K562 (cell line): ENCODE results near the gene CEMIP.

Source experiments
- BRCA1 ChIP-seq, 2 experiments: fragments of 450-650 bp in 1 of 2; sonication (generic) in 1 of 2; formaldehyde crosslinking in 1 of 2; IDR thresholded peaks; 2 replicates each; pipeline versions ENCODE4 v1.5.0 to v1.6.1; 2017 to 2020; ENCODE audit warnings: mild to moderate bottlenecking in 1 of 2, missing genetic modification reagents in 1 of 2
- RBM39 ChIP-seq: fragments of 200-400 bp; formaldehyde crosslinking; optimal IDR thresholded peaks from 2 replicates; pipeline ENCODE3; 2018; ENCODE audit warnings: low read depth, low read length
- SETDB1 ChIP-seq: IDR thresholded peaks from one replicate; pipeline ENCODE4 v1.6.1; 2012; ENCODE audit warnings: low read length, control low read depth, inconsistent platforms
- SIN3A ChIP-seq, 2 experiments: fragments of 150-350 bp in 1 of 2; IDR thresholded peaks; 2 replicates each; pipeline ENCODE4 v1.6.1; 2011 to 2016; ENCODE audit warnings: borderline replicate concordance in 2 of 2, low read depth in 2 of 2, low read length in 2 of 2, mild to moderate bottlenecking in 2 of 2, moderate library complexity in 2 of 2; ENCODE audit not compliant: control insufficient read depth in 1 of 2
- TRIM28 ChIP-seq: fragments of 450-650 bp; IDR thresholded peaks from 2 replicates; pipeline ENCODE4 v1.6.1; 2017
- ZSCAN29 ChIP-seq: fragments of 450-650 bp; IDR thresholded peaks from 2 replicates; pipeline ENCODE4 v1.6.1; 2017
- TF ChIP-seq, protein P1 (sequence below): IDR thresholded peaks from 2 replicates; pipeline ENCODE4 v1.6.1; 2011; ENCODE audit not compliant: insufficient read length; ENCODE audit errors: extremely low read depth
- TF ChIP-seq, protein P2 (sequence below), 3 experiments: IDR thresholded peaks in 2 of 3; conservative IDR thresholded peaks in 1 of 3; 2 replicates each; pipeline ENCODE4 v1.5.1; 2011 to 2012; ENCODE audit warnings: low read length in 3 of 3, mild to moderate bottlenecking in 3 of 3, control low read depth in 2 of 3, improper control_type of control experiment in 1 of 3, inconsistent platforms in 1 of 3, low read depth in 1 of 3, mixed read lengths in 1 of 3, moderate library complexity in 1 of 3; ENCODE audit not compliant: insufficient read depth in 2 of 3
- TF ChIP-seq, protein P3 (sequence below): sonication (generic); formaldehyde crosslinking; IDR thresholded peaks from 2 replicates; pipeline ENCODE4 v1.9.0; 2022; ENCODE audit warnings: mild to moderate bottlenecking, missing genetic modification reagents

DNA sequence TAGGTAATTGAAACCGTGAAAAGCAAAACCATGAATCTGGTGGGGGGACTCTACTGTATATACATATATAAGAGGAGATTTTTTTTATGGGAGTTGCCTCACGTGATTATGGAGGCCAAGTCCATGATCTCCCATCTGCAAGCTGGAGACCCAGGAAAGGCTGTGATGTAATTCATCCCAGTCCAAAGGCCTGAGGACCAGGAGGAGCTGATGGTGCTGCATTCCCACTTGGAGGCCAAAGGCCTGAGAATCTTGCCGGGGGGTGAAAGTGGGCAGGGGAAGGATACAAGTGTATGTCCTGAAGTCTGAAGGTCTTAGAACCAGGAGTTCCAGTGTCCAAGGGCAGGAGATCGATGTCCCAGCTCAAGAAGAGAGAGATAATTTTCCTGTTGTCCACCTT is 37.1 kb upstream of the CEMIP start:
- TF ChIP-seq TRIM28 (no peak), BRCA1 (IDR thresholded peaks at IDR 0.05) (no peak), BRCA1 (CRISPR knock-in tag; IDR thresholded peaks at IDR 0.05) (no peak), ZSCAN29 (no peak), SIN3A (IDR thresholded peaks at IDR 0.05; ENCODE audit: borderline replicate concordance in 2 of 2, control insufficient read depth in 1 of 2, low read depth in 2 of 2, low read length in 2 of 2) (no peak), SETDB1 (no peak), RBM39 (no peak)
- TF ChIP-seq, protein P1, sequence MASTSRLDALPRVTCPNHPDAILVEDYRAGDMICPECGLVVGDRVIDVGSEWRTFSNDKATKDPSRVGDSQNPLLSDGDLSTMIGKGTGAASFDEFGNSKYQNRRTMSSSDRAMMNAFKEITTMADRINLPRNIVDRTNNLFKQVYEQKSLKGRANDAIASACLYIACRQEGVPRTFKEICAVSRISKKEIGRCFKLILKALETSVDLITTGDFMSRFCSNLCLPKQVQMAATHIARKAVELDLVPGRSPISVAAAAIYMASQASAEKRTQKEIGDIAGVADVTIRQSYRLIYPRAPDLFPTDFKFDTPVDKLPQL = no peak
- TF ChIP-seq, protein P2, sequence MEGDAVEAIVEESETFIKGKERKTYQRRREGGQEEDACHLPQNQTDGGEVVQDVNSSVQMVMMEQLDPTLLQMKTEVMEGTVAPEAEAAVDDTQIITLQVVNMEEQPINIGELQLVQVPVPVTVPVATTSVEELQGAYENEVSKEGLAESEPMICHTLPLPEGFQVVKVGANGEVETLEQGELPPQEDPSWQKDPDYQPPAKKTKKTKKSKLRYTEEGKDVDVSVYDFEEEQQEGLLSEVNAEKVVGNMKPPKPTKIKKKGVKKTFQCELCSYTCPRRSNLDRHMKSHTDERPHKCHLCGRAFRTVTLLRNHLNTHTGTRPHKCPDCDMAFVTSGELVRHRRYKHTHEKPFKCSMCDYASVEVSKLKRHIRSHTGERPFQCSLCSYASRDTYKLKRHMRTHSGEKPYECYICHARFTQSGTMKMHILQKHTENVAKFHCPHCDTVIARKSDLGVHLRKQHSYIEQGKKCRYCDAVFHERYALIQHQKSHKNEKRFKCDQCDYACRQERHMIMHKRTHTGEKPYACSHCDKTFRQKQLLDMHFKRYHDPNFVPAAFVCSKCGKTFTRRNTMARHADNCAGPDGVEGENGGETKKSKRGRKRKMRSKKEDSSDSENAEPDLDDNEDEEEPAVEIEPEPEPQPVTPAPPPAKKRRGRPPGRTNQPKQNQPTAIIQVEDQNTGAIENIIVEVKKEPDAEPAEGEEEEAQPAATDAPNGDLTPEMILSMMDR (IDR thresholded peaks at IDR 0.05 in 2 of 3, conservative IDR thresholded peaks at IDR 0.05 in 1 of 3; ENCODE audit: insufficient read depth in 2 of 3, low read depth in 1 of 3, low read length in 3 of 3) = no peak
- TF ChIP-seq, protein P3, sequence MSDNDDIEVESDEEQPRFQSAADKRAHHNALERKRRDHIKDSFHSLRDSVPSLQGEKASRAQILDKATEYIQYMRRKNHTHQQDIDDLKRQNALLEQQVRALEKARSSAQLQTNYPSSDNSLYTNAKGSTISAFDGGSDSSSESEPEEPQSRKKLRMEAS (CRISPR knock-in tag) = no peak
